ENCODE data around the gene OSBPL3. TPM values are rescaled to one million over a fixed set of nuclear protein-coding genes. Genes with fewer than 3 reads are reported as not detected.
A peak's percentile ranks its signal among the peaks of the same experiment; 100 is the strongest.

OSBPL3 gene
- polyA plus RNA-seq, 1 of the 3 experiments (the other 2 are of a cell fraction) = 23.2 TPM

- TF ChIP-seq, protein P1, sequence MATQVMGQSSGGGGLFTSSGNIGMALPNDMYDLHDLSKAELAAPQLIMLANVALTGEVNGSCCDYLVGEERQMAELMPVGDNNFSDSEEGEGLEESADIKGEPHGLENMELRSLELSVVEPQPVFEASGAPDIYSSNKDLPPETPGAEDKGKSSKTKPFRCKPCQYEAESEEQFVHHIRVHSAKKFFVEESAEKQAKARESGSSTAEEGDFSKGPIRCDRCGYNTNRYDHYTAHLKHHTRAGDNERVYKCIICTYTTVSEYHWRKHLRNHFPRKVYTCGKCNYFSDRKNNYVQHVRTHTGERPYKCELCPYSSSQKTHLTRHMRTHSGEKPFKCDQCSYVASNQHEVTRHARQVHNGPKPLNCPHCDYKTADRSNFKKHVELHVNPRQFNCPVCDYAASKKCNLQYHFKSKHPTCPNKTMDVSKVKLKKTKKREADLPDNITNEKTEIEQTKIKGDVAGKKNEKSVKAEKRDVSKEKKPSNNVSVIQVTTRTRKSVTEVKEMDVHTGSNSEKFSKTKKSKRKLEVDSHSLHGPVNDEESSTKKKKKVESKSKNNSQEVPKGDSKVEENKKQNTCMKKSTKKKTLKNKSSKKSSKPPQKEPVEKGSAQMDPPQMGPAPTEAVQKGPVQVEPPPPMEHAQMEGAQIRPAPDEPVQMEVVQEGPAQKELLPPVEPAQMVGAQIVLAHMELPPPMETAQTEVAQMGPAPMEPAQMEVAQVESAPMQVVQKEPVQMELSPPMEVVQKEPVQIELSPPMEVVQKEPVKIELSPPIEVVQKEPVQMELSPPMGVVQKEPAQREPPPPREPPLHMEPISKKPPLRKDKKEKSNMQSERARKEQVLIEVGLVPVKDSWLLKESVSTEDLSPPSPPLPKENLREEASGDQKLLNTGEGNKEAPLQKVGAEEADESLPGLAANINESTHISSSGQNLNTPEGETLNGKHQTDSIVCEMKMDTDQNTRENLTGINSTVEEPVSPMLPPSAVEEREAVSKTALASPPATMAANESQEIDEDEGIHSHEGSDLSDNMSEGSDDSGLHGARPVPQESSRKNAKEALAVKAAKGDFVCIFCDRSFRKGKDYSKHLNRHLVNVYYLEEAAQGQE (IDR thresholded peaks at IDR 0.05; ENCODE audit: low read depth, low read length) = peak; percentile 67; the same call in 1 of the 2 replicates
- TF ChIP-seq RAD21 (IDR thresholded peaks at IDR 0.05; ENCODE audit: low read length) (no peak), GATA2 (CRISPR knock-in tag; IDR thresholded peaks at IDR 0.05) (no peak), JUND (IDR thresholded peaks at IDR 0.05) (peak; percentile 77), SMC3 (IDR thresholded peaks at IDR 0.05; ENCODE audit: low read depth, low read length) (no peak), MXI1 (IDR thresholded peaks at IDR 0.05; ENCODE audit: low read depth, low read length) (no peak), TCF12 (IDR thresholded peaks at IDR 0.05) (peak; percentile 24; the same call in 1 of the 2 replicates), RXRA (IDR thresholded peaks at IDR 0.05; ENCODE audit: borderline replicate concordance, low read depth) (peak; percentile 73; the same call in 1 of the 2 replicates), EZH2phosphoT487 (IDR thresholded peaks at IDR 0.05; ENCODE audit: borderline replicate concordance, low read depth) (no peak), TAF1 (IDR thresholded peaks at IDR 0.05; ENCODE audit: borderline replicate concordance, low read depth, low read length) (no peak), USF1 (IDR thresholded peaks at IDR 0.05; ENCODE audit: borderline replicate concordance, low read depth) (no peak), SIN3A (IDR thresholded peaks at IDR 0.05; ENCODE audit: borderline replicate concordance, low read depth, low read length) (no peak), ELF1 (IDR thresholded peaks at IDR 0.05) (no peak), NRF1 (IDR thresholded peaks at IDR 0.05; ENCODE audit: low read depth, low read length) (no peak), FOXJ3 (CRISPR knock-in tag; IDR thresholded peaks at IDR 0.05) (no peak), EP300 (IDR thresholded peaks at IDR 0.05; ENCODE audit: borderline replicate concordance in 1 of 2, low read depth in 1 of 2, low read length in 1 of 2) (peak in 1 of 2 experiments; percentile 35; a peak in 1 of 4 replicates), CHD2 (IDR thresholded peaks at IDR 0.05; ENCODE audit: low read length, partially characterized antibody) (no peak), MEF2A (IDR thresholded peaks at IDR 0.05; ENCODE audit: borderline replicate concordance, low read depth) (no peak), USF2 (IDR thresholded peaks at IDR 0.05; ENCODE audit: borderline replicate concordance, low read depth, low read length) (no peak)
- TF ChIP-seq, protein P2, sequence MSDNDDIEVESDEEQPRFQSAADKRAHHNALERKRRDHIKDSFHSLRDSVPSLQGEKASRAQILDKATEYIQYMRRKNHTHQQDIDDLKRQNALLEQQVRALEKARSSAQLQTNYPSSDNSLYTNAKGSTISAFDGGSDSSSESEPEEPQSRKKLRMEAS (IDR thresholded peaks at IDR 0.05; ENCODE audit: low read depth) = no peak; the same call in 1 of the 2 replicates
- TF ChIP-seq, protein P3, sequence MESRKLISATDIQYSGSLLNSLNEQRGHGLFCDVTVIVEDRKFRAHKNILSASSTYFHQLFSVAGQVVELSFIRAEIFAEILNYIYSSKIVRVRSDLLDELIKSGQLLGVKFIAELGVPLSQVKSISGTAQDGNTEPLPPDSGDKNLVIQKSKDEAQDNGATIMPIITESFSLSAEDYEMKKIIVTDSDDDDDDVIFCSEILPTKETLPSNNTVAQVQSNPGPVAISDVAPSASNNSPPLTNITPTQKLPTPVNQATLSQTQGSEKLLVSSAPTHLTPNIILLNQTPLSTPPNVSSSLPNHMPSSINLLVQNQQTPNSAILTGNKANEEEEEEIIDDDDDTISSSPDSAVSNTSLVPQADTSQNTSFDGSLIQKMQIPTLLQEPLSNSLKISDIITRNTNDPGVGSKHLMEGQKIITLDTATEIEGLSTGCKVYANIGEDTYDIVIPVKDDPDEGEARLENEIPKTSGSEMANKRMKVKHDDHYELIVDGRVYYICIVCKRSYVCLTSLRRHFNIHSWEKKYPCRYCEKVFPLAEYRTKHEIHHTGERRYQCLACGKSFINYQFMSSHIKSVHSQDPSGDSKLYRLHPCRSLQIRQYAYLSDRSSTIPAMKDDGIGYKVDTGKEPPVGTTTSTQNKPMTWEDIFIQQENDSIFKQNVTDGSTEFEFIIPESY (IDR thresholded peaks at IDR 0.05; ENCODE audit: borderline replicate concordance, low read depth) = 0 out of 2 replicates have a peak, but pooled peaks have one; percentile 42
- TF ChIP-seq, protein P4, sequence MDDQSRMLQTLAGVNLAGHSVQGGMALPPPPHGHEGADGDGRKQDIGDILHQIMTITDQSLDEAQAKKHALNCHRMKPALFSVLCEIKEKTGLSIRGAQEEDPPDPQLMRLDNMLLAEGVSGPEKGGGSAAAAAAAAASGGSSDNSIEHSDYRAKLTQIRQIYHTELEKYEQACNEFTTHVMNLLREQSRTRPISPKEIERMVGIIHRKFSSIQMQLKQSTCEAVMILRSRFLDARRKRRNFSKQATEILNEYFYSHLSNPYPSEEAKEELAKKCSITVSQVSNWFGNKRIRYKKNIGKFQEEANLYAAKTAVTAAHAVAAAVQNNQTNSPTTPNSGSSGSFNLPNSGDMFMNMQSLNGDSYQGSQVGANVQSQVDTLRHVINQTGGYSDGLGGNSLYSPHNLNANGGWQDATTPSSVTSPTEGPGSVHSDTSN (IDR thresholded peaks at IDR 0.05) = 0 out of 2 replicates have a peak, but pooled peaks have one; percentile 24
Observed at GRCh38 chr7:24825931-24826661, 153.9 kb downstream of the OSBPL3 start (continued).

All from SK-N-SH (cell line).